GM19463 (cell line): ENCODE results near the gene PIM3.

Experiments
- ATAC-seq: cut with Tn5 transposase; IDR thresholded peaks from one replicate; pipeline ENCODE4 v1.9.1; 2021; ENCODE audit warnings: mild to moderate bottlenecking, moderate library complexity; ENCODE audit not compliant: unreplicated experiment

PIM3 gene

DNA sequence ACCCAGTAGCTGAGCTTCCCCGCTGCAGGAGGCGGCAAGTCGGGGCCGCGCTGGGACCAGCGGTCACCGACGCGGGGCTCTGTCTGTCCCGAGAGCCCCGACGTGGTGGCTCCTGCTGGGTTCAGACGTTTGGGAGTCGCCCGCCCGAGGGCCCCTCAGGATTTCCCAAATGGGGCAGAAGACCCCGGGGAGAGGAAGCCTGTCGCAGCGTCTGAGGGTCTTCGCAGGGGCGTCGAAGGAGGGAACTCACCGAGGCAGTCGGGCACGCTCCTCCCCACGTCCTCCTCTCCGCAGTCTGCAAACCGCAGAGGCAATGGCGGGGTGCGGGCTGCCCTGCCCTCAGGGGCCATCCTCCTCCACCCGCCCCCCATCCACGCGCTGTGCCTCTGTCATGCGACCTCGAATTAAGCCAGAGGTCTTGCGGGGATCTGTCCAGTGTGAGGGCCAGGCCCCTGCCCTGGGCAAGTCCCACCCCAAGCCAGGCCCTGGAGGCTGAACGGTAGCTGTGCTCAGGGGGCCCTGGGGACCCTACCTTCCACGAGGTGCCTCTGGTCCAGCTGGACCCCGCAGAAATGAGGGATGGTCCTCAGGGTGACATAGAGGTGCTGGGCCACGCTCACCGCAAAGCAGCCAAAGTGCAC is 39.5 kb downstream of the PIM3 start:
- ATAC-seq: no peak

DNA sequence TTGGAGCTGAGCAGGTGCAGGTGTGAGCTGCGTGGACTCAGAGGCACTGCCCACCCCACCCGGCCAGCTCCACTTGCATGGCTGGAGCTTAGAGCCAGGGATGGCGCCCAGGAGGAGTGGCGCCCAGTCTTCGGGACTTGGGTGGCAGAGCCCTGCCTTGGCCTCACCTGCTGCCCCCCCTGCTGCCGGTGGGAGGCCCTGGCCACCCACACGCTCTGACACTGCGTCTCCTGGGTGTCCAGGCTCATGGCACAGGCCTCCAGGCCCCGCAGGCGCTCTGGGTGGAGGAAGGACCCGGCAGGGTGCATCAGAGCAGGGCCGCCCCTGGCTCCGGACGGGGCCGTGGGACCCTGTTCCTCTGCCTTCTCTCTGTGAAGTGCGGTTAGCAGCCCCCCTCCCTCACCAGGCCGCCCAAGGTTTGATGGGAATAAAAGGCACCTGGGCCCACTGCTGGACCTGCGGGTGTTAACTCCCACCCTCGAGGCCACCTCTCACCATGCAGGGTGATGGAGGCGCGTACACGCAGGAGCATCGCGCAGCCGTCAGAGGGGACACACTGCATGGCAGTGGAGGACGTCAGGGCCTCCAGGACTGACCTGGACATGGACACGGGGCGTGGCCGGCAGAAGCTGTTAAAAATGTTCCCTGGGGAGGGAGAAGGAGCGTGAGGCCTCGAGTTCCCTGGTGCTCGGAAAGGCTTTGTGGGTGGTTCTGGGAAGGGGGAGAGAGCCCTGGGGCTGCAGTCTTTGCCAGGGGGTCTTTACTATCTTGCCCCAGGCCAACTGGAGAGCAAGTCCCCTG is 40.2 kb downstream of the PIM3 start:
- no peak for ATAC-seq

DNA sequence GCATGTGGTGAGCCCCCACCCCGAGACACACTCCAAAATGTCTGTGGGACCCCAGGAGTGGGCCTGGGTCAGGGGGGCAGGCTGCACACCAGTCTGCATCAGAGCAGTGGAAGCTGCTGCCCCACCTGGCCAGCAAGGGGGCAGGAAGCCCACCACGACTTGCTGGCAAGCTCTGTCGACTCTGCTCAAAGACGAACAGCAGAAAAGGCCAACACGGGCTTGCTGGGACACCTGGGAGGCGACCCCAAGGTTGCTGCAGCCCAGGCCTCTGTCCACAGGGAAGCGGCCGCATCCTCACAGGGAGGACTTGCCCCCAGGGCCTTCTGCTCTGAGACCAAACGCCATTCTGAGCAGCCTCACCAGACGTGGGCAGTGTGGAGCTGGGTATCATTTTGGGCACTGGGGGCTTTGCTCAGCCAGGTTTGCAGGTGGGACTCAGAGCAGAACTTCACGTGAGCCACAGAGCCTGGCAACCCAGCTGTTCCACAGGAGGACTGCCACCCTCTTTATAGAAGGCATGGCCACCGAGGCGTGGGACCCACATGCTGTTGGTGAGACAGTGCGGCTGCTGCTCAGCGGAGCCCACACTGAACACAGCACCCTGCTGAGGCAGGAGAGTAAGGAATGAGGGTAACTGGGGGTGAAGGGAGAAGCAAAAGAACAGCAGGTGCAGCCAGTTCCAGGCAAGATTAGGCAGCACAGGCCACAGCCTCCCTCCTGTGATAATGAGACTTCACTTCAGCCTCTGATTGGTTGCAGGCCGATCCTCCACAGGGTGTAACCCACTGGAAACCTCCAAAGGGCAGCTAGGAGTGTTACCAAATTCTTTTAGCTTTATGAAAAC is 41.0 kb downstream of the PIM3 start:
- no peak for ATAC-seq

DNA sequence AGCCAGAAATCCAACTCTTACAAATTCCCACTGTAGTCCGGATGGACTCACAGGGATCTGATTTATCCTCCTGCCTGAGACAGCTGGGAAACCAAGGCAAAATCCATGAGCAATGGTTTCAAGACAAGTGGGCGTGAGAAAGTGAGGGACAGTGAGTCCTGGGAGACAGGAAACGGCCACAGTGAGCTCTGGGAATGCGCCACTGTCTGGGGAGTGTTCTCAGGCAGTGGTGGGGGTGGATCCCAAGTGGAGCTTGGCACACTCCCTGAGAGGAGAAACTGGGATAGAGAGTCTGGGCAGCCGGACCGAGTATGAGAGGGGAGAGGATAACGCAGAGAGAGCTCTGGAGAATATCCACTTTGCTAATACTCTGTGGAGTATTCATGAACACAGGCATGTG is 42.2 kb downstream of the PIM3 start:
- ATAC-seq: no peak

DNA sequence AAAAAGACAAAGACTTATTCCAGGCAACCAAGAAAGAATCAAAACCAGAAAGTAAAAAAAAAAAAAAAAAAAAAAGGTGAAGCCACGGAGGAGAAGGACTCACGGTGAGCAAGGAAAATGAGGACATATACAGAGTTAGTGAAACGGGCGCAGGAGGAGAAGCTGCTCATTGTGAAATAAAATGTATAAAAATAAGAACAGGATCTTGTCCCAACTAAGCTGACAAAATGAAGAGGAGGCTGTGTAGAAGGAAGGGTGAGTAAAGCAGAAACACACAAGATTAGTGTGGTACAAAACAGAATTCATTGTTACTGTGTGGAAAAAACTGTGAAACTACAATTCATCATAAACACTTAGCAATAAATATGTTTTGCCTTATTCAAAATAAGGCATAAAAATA is 44.3 kb downstream of the PIM3 start:
- no peak for ATAC-seq

DNA sequence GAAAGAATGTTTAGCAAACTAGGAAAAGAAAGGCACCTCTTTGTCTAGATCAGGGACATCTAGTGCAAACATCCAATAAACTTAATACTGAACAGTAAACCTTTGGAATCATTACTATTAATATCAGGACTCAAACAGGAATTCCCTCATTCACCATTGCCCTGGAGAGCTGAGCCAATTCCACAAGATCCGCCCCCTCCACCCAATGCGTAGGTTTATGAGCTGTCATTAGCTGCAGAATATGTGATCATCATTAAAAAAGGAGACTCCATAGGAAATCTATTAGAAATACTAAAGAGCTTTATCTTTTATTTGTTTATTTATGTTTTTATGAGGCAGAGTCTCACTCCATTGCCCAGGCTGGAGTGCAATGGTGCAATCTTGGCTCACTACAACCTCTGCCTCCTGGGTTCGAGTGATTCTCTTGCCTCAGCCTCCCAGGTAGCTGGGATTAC is 46.5 kb downstream of the PIM3 start:
- no peak for ATAC-seq

DNA sequence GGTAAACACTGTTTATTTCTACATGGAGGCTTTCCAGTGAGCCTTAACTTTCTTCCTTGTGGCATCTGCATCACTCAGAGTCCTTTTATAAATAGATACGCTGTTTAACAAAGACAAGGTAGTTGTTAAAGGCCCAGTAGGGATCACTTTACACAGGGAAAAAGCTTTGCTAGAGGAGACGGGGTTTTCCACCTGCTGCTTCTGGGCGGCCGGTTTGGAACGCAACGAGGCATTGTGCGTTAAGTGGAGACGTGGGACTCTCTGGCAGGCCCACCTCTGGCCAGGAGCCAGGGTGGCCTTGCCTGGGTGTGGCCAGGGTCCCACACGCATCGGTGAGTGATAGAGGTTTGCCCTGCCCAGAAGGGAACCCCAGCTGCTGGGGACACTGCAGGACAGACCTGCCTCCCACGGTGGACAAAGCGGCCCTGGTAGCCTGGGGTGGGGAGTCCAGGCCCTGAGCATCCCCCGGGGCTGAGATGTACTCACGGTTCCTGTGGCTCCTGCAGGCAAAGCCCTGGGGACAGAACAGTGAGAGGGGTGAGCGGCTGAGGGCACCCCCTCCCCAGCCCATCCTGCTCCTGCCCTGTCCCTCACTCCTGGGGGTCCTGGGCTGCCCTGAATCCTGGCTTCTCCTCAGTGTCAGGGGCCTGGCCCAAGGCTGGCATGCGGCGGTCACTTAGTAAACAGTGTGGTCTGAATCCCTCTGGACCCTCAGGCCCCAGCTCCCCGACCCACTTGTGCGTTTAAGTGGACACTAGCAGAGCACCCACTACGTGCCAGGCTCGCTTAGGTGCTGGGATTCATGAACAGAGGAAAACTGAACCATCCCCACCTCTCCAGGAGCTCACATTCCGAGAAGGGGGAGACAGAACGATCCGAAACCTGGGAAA is 47.8 kb downstream of the PIM3 start:
- ATAC-seq: no peak

DNA sequence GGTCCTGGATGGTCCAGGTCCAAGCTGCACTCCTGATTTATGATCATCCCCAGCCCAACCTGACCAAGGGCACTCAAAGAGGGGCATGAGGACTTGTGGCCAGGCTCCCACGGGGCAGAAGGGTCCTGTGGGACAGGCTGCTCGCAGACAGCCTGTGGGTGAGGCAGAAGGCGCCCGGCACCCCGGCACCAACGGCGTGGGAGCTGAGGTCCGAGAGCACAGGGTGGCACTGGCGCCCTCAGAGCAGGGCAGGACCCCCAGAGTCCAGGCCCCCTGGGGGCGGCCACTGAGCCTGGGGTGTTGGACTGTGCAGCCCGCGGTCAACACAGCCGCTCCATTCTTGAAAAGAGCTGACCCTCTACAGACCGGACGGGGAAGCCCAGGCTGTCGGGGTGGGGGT is 48.7 kb downstream of the PIM3 start:
- ATAC-seq: no peak

DNA sequence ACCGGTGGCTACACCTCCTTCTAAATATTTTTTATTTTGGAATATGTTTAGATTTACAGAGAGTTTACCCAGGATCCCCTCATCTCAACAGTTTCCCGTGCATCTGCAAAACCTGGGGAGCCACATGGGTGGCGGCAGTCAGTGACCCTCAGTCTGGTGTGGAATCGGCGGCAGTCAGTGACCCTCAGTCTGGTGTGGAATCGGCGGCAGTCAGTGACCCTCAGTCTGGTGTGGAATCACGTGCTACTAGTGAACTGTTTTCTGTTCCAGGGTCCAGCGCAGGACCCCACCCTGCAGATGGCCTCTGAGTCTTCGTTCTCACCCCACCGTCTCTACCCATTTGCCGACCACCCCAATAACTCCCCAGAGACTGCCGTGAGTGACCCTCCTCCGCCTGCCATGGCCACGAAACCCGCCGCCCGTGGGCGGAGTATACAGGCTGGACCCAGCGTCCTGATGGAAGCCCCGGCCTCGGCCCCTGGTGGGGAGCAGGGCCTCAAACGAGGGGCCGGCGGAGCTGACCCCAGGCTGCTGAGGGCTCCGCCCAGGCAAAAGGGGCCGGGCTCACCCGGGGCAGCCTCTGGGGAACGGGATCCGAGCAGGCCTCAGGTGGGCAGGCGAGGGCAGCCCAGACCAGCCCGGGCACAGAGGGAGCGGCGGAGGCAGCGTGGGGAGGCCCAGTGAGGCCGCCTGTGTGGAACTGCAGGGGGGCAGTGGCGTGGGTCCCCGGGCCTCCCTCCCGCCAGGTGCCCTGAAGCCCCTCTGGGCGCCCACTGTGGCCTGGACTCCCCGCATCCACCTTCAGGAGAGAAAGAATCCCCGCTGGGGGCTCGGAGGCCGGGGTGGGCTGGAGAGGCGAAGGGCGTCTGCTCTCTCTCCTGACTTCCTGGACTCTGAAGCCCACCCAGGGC is 49.4 kb downstream of the PIM3 start:
- ATAC-seq: no peak

DNA sequence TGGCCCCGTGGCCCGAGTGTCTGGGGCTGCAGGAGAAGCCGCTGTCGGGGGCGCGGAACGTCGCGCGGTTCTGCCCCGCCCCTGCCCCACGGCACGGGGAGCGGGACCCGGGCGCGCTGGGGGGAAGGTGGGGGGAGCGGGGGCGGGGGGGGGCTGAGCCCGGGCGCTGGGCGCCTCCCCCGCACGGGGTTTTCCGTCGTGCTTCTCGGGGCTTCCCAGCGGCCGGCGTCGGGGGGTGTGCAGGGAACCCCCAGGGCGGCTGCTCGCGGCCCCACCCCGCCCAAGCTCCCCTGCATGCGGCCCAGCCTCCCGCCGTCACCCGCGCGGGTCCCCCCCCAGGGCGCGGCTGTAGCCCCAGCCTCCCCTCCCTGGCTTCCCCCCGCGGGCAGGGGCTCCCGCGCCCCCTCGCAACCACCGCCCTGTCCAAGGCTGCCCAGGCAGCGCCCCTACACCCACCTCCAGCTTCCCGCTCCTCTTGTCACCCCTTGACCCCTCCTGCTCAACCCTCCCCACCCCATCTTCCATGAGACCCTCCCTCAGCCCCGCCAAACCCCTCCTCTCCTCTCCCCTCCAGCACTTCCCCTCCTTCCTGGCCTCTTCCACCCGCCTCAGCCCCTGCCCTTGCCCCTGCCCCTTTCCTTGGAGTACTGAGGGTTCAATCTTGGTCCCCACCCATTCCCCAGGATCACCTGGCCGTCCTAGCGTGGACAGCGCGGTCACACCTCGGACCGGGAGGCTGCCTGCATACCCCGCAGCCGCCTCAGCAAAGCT is 50.3 kb downstream of the PIM3 start:
- ATAC-seq: no peak

DNA sequence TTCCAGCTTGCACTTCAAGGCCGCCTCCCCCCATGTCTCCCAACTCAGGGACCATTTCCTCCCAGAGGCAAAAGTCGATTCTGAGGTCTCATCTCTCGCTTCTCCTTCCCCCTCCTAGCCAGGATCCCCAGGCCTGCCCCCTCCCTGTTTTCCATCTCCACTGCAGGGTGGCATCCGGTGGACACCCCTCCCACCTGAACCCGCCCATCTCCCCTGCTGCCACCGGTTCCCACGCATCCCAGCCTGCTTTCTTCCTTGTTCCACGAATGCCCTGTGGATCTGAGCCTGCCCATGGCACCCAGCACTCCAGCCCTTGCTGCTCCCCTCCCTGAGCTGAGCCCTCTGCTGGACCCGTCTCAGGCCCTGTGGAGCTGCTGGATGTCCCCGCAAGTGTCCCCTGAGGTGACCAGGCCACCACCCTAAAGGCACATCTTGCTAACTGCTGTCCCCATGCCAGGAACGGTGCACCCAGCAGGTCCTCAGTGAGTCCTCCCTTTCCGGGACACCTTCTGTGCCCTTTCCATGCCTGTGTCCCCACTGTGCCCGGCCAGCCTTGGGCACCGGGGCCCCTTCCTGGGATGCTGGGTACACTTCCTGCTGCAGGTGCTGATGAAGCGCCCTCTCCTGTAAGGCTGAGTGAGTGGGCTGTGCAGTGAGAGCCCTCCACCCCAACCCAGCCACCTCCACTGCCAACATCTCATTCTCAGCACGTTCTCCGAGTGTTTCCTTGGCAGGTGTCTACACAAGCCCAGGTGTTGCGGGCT is 51.1 kb downstream of the PIM3 start:
- no peak for ATAC-seq

DNA sequence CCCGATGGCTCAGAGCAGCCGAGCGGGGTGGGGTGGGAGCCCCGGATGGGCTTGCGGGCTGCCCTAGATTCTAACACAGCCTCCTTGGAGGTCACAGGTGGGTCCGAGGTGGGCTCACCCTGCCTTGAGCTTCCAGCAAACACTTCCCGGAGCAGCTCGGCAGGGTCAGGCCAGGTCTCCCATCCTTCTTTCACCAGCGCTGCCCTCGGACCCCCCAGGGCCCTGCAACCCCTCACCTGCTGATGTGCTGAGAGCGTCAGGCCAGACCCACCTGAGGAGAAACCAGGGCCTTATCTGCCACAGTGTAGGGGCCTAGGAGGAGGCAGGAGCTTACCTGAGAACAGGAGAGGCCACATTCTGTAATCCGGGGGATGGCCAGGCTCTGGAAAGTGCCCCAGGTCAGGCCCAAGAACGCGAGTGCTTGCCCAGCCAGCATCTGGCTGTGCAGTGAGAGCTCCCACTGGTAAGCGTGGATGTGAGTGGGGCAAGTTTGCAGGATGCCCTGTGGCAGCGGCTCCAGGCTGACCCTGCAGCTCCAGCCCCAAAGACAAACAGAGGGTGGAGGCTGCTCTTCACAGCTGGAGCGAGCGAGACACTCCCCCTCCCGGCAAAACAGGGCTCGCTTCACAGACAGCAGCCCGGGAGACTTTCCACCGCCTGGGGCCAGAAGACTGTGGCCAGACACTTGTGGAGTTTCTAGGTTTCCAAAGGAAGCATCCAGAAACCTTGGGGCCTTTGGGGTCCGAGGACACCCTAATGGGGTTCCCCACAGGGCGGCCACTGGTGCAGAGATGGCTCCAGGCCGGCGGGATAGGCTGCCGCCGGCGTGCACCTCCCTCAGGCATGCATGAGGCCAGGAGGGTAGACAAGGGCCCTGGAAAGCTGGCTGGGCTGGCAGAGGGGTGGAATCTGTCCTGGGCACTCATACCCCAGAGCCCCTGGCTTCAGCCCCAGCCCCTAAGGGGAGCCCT is 51.9 kb downstream of the PIM3 start, which contains the start of gene IL17REL:
TSS of gene IL17REL (minus strand) at position 555 of the 971 bp plus-strand sequence. CDS start at position 436, 119 bp downstream.
- no peak for ATAC-seq
